ENCODE measurements around the gene CD200.
"Not testable (repeated sequence)": the region's sequence is repeated elsewhere in the genome, so short reads cannot be mapped to it uniquely, and the experiment has no call there.

The CD200 gene

GRCh38 chr3:112362221-112362620, 29.3 kb downstream of the CD200 start:
- DNase-seq = no peak

GRCh38 chr3:112364291-112364690, 31.3 kb downstream of the CD200 start:
- no peak for DNase-seq

GRCh38 chr3:112365035-112365434, 32.1 kb downstream of the CD200 start:
- no peak for DNase-seq

DNA sequence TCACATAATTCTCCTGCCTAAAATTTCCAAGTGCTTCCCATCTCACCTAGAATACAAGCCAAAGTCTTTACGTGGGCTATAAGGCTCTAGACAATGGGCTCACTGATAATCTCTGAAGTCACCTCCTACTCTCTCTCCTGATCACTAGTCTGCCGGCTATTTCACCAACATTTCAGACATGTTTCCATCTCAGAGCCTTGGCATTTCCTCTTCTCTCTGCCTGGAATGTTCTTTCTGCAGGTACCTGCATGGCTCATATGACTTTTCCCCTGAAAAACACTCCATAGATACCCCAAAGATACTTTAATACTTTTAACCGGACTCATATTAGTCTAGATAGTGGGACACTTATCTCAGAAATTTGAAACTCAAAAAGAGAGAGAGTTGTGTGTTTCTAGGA, 32.7 kb downstream of the CD200 start:
- peak in 1 of 2 experiments; percentile 12 for DNase-seq

DNA sequence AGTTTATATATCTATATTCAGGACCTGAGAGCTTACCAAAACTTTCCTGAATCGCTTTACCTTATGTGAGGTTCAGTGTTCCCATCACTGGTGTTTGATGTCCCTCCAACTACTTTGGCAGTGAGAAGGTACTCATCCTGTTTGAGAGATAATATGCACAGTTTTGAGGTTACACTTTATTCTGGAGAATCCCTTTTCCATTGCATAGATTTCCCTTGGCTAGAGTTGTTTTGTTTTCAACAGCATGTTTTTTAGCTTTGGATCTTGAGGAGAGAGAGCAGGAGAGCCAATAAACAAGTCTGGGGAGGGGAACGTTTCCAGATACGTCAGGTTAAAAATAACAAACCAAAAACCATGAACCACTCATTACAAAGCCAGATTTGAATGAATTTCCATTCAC, 33.6 kb downstream of the CD200 start:
- no peak for DNase-seq

- DNase-seq = no peak
These were observed 38.6 kb downstream of the CD200 start for GRCh38 chr3:112371569-112371968.

GRCh38 chr3:112372396-112372795, 39.4 kb downstream of the CD200 start:
- no peak for DNase-seq

GRCh38 chr3:112373476-112373875, 40.5 kb downstream of the CD200 start:
- no peak for DNase-seq

DNA sequence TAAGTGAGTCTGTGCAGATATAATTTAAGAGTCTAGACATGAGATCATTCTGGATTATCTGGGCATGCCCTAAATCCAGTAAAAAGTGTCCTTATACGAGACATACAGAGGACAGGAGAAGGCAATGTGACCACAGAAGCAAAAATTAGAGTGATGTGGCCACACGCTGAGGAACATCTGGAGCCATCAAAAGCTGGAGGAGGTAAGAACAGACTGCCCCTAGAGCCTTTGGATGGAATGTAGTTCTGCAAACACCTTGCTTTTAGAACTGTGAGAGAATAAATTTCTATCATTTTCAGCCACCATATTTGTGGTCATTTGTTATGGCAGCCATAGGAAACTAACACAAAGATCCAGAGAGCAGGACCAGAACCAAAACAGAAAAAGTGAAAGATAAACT, 41.0 kb downstream of the CD200 start:
- no peak for DNase-seq

DNA sequence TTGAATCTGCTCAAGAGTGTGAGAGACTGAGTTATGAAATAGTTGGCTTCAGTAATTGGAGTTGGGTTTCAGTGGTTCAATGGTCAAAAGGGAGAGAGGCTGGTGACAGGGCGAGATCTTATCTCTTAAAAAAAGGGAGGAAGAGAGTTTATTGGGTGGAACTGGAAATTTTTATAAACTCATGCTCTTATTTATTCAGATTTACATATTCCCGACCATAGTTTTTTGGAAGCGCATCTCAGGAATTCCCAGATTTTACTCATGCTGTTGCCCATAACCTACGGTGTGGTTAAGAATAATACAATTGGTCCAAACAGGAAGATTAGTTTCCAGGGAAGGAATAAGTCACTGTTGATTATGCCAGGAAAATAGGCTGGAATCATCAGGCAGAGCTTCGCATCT, 41.4 kb downstream of the CD200 start:
- no peak for DNase-seq

DNA sequence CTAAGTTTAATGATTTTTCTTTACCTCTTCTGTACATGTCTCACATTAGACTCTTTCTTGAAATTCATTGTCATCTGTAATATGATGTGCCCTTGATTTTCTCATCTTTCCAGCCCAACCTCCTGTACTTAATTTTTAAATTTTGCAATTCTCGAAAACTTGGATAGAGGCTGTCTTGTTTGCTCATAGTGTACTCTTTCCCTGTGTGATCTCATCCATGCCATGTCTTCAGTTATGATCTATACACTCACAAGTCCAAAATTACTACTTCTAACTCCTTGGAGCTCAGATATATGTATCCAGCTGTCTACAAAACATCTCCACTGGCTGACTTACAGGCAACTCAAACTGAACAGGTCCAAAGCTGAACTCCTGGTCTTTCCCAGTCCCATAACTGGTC, 42.2 kb downstream of the CD200 start:
- no peak for DNase-seq

- DNase-seq = no peak
These were observed 43.4 kb downstream of the CD200 start for GRCh38 chr3:112376241-112376911.

GRCh38 chr3:112376992-112377391, 44.0 kb downstream of the CD200 start:
- DNase-seq = no peak

DNA sequence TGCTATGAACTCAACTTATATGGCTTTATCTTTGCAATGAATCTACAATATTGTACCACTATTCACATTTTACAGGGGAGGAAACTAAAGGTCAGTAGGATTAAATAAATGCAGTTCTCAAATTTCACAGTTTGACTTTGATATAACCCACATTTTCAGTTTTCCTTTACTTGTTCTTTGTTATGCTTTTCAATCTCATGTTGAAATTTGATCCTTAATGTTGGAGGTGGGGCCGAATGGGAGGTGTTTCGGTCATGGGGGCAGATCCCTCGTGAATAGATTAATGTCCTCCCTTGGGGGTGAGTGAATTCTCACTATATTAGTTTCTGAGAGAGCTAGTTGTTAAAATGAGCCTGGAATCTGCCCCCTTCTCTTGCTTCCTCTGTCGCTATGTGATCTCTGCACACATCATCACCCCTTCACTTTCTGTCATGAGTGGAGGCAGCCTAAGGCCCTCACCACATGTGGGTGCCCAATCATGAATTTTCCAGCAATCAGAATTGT, 44.7 kb downstream of the CD200 start:
- no peak for DNase-seq

- not testable (repeated sequence) for DNase-seq
These were observed 45.4 kb downstream of the CD200 start for GRCh38 chr3:112378347-112378746.

DNA sequence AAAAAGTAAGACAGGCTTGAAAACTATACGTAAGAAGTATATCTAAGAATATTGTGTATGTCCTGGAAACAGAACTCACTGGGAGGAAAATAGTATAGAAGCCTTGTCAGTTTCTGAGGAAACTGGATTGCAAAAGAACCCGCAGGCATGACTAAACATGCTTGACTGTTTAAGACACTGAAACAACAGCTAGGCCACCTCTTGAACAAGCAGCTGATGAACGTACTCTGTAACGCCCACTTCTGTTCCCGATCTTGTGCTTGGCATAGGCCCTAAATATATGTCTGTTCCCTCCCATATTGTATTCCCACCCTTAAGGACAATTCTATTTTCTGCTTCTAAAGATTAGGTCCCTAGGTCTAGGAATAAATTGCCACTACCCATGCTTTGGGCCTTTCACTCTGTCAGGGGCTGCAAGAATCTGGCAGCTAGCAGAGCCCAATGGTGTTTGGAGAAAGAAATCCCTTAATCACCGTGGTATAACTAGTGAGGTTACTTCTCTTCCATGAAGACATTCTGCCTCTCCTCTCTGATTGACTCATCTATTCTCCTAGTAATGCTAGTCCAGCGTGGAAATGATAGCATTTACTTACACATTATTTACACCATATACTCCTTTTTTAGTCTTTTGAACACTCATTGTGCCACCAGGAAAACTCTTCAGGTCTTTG, 46.2 kb downstream of the CD200 start:
- DNase-seq = no peak

DNA sequence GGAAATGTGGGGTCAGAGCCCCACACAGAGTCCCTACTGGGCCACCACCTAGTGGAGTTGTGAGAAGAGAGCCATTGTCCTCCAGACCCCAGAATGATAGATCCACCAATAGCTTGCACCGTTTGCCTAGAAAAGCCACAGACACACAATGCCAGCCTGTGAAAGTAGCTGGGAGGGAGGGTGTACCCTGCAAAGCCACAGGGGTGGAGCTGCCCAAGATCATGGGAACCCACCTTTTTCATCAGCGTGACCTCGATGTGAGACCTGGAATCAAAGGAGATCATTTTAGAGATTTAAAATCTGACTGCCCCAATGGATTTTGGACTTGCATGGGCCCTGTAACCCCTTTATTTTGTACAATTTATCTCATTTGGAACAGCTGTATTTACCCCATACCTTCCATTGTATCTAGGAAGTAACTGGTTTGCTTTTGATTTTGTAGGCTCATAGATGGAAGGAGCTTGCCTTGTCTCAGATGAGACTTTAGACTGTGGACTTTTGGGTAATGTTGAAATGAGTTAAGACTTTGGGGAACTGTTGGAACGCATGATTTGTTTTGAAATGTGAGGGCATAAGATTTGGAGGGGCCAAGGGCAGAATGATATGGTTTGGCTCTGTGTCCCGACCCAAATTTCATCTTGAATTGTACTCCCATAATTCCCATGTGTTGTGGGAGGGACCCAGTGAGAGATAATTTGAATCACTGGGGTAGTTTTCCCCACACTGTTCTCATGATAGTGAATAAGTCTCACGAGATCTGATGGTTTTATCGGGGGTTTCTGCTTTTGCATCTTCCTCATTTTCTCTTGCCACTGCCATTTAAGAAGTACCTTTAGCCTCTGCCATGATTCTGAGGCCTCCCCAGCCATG, 49.0 kb downstream of the CD200 start:
- no peak for DNase-seq

DNA sequence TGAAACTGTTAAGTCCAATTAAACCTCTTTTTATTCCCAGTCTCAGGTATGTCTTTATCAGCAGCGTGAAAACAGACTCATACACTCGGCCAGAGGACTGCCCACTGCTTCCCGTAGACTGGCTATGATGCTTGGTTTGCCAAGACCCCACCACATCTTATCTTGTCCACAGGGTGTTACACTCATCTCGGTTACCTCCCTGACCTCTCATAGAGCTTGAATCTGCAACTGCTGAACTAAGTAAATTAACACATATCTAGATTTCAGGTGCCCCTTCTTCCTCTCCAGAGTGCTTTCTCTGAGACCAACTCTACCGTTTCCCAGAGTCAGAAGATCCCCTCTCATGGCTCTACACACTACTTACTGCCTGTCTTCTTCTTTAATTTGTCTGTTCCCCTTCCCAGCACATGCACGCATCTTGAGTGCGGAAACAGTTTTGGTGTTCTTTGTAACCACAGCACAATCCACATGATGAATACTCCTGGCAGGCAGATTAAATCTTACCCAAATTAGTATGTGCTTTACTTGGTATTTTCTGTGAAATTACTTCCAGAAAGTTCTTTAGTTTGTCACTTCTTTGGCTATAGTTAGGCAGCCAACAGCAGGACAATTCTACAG, 49.7 kb downstream of the CD200 start:
- DNase-seq = no peak

GRCh38 chr3:112384769-112385168, 51.8 kb downstream of the CD200 start:
- no peak for DNase-seq

GRCh38 chr3:112388972-112389371, 56.0 kb downstream of the CD200 start:
- DNase-seq = no peak

- DNase-seq = no peak
These were observed 57.0 kb downstream of the CD200 start for GRCh38 chr3:112389961-112390360.

DNA sequence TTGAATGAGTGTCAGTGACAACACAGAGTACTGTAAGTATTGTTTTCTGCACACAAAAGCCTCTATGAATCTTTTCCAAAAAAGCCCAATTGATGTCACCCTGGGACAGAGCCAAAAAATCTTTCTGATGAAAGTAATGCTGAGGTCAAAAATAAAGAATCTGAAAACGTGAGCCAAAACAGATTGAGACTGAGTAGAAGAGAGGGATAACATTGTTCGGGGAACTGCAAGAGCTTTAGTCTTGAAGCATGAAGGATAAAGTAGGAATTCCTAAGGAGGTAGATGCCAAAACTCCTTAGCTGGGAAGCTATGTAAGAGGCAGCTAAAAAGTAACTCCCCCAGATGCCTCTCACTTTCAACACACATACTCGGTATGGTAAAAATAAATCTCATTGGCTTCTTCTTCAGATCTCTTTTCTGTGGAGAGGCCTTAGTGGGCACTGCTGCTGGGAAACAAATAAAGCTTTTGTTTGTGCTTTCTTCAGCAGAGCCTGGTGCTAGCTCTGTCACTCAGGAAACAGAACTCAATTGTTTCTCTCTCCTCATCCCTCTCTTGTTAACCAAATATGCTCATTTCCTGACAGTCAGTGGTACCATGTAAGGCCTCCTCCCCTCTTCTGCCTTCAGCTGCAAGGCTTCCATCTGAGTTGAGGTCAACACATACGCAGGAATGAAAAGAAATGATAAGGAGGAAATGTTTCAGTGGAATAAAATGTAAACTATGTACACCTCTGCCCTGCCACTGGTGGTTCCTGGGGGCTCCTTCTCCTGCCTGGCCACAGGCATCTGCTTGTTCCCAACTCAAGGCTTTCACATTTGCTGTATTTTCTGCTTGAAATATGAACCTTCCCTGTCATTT, 58.1 kb downstream of the CD200 start:
- DNase-seq = peak; percentile 86 to 95

All from SW 1271 (cell line).